MM.1S (cell line): Measurements from ENCODE around the gene PLXDC2.

Source experiments
- DNase-seq: peaks from one replicate; pipeline ENCODE4 v3.0.0-alpha.2; 2015
- H2AFZ ChIP-seq: fragments of 300-600 bp; sonication (generic); 2 replicates; pipeline ENCODE4 v1.6.0; 2016; ENCODE audit warnings: antibody characterized with exemption, low read length
- H3F3A ChIP-seq: fragments of 300-600 bp; sonication (generic); 2 replicates; pipeline ENCODE4 v1.6.1; 2016; ENCODE audit warnings: mild to moderate bottlenecking, antibody characterized with exemption, low read length, moderate library complexity, mixed read lengths; ENCODE audit not compliant: insufficient read depth
- H3K27ac ChIP-seq: fragments of 300-600 bp; sonication (generic); 2 replicates; pipeline ENCODE4 v1.5.1; 2016; ENCODE audit warnings: mild to moderate bottlenecking, low read length
- H3K27me3 ChIP-seq: fragments of 300-600 bp; sonication (generic); replicated peaks from 2 replicates; pipeline ENCODE4 v1.6.0; 2016; ENCODE audit warnings: low read length; ENCODE audit not compliant: insufficient read depth
- H3K36me3 ChIP-seq: fragments of 300-600 bp; sonication (generic); replicated peaks from 2 replicates; pipeline ENCODE4 v1.6.1; 2016; ENCODE audit warnings: mild to moderate bottlenecking, low read length, mixed read lengths; ENCODE audit not compliant: insufficient read depth
- H3K4me1 ChIP-seq: fragments of 300-600 bp; sonication (generic); 2 replicates; pipeline ENCODE4 v1.6.1; 2016; ENCODE audit warnings: low read length, mixed read lengths
- H3K4me2 ChIP-seq: fragments of 300-600 bp; sonication (generic); 2 replicates; pipeline ENCODE4 v1.6.0; 2016; ENCODE audit warnings: low read depth, low read length
- H3K4me3 ChIP-seq: fragments of 300-600 bp; sonication (generic); 2 replicates; pipeline ENCODE4 v1.5.1; 2016; ENCODE audit warnings: low read length, mixed read lengths
- H3K79me2 ChIP-seq: fragments of 300-600 bp; sonication (generic); 2 replicates; pipeline ENCODE4 v1.6.1; 2016; ENCODE audit warnings: mixed run types, low read length, mixed read lengths
- H3K9ac ChIP-seq: fragments of 300-600 bp; sonication (generic); 2 replicates; pipeline ENCODE4 v1.6.1; 2016; ENCODE audit warnings: low read length, mixed read lengths
- H3K9me2 ChIP-seq: fragments of 300-600 bp; sonication (generic); replicated peaks from 2 replicates; pipeline ENCODE4 v1.6.1; 2016; ENCODE audit warnings: mild to moderate bottlenecking, low read length, mixed read lengths; ENCODE audit not compliant: insufficient read depth
- H3K9me3 ChIP-seq: fragments of 300-600 bp; sonication (generic); replicated peaks from 2 replicates; pipeline ENCODE4 v1.6.1; 2016; ENCODE audit warnings: mild to moderate bottlenecking, low read length, mixed read lengths; ENCODE audit not compliant: insufficient read depth
- H4K20me1 ChIP-seq: fragments of 300-600 bp; sonication (generic); 2 replicates; pipeline ENCODE4 v1.6.1; 2016; ENCODE audit warnings: mild to moderate bottlenecking, low read length, moderate library complexity, mixed read lengths; ENCODE audit not compliant: insufficient read depth
- CTCF ChIP-seq: fragments of 300-600 bp; sonication (generic); IDR thresholded peaks from 2 replicates; pipeline ENCODE4 v1.5.1; 2016; ENCODE audit warnings: antibody characterized with exemption, low read length, mixed read lengths
- EZH2 ChIP-seq: fragments of 300-600 bp; sonication (generic); optimal IDR thresholded peaks from 2 replicates; pipeline ENCODE3; 2017; ENCODE audit warnings: low read depth, mild to moderate bottlenecking, antibody characterized with exemption, low read length, mixed read lengths
- EZH2phosphoT487 ChIP-seq: fragments of 300-600 bp; sonication (generic); IDR thresholded peaks from 2 replicates; pipeline ENCODE4 v1.6.1; 2018; ENCODE audit warnings: antibody characterized with exemption, low read length

Gene PLXDC2

GRCh38 chr10:20108021-20108420 lies 291.8 kb downstream of the PLXDC2 start:
- H4K20me1 ChIP-seq, result no peaks in the 10 kb centered on the region
- H3K36me3 ChIP-seq, result no peaks in the 10 kb centered on the region
- H3K4me1 ChIP-seq, result no peaks in the 10 kb centered on the region
- no peaks in the 10 kb centered on the region for H3K9me2 ChIP-seq
- no peaks in the 10 kb centered on the region for H3K9me3 ChIP-seq
- no peak for DNase-seq
- H2AFZ ChIP-seq, result no peak overlapping the region
- H3K27me3 ChIP-seq, result no peaks in the 10 kb centered on the region
- no peaks in the 10 kb centered on the region for H3F3A ChIP-seq
- H3K9ac ChIP-seq, result no peak overlapping the region
- H3K79me2 ChIP-seq, result no peaks in the 10 kb centered on the region
- no peak overlapping the region for H3K4me3 ChIP-seq
- H3K27ac ChIP-seq, result no peak overlapping the region
- TF ChIP-seq CTCF, result no peak
- TF ChIP-seq EZH2phosphoT487, result no peak
- TF ChIP-seq EZH2, result no peak
- no peak overlapping the region for H3K4me2 ChIP-seq

GRCh38 chr10:20109613-20110012 lies 293.4 kb downstream of the PLXDC2 start:
- Histone ChIP-seq H3K27me3 (no peaks in the 10 kb centered on the region), H3F3A (no peaks in the 10 kb centered on the region), H3K4me2 (no peak overlapping the region), H4K20me1 (no peaks in the 10 kb centered on the region), H3K4me3 (no peak overlapping the region), H3K9ac (no peak overlapping the region), H3K79me2 (no peaks in the 10 kb centered on the region), H3K9me3 (no peaks in the 10 kb centered on the region), H3K4me1 (no peaks in the 10 kb centered on the region), H3K9me2 (no peaks in the 10 kb centered on the region), H2AFZ (no peak overlapping the region), H3K27ac (no peak overlapping the region), H3K36me3 (no peaks in the 10 kb centered on the region)
- no peak for DNase-seq
- TF ChIP-seq EZH2phosphoT487, result no peak
- TF ChIP-seq EZH2, result no peak
- no peak for TF ChIP-seq CTCF

- 0 out of 2 replicates have a peak overlapping the region, but pooled peaks have one; percentile 23 for H2AFZ ChIP-seq
- H3K4me3 ChIP-seq, result no peak overlapping the region
- peak overlapping the region; percentile 8; the same call in 1 of the 2 replicates for H3K4me2 ChIP-seq
- H3K9ac ChIP-seq, result no peak overlapping the region
- H3K9me3 ChIP-seq, result no peaks in the 10 kb centered on the region
- no peak for DNase-seq
- no peaks in the 10 kb centered on the region for H3K36me3 ChIP-seq
- no peaks in the 10 kb centered on the region for H4K20me1 ChIP-seq
- H3K9me2 ChIP-seq, result no peaks in the 10 kb centered on the region
- H3F3A ChIP-seq, result no peaks in the 10 kb centered on the region
- no peaks in the 10 kb centered on the region for H3K27me3 ChIP-seq
- no peak overlapping the region for H3K27ac ChIP-seq
- no peaks in the 10 kb centered on the region for H3K79me2 ChIP-seq
- H3K4me1 ChIP-seq, result no peaks in the 10 kb centered on the region
- TF ChIP-seq EZH2 (no peak), EZH2phosphoT487 (no peak), CTCF (no peak)
Measured at GRCh38 chr10:20110125-20111100, 294.2 kb downstream of the PLXDC2 start.
